ENCODE results near the gene ATP5PF.
"Not testable (repeated sequence)": the region's sequence is repeated elsewhere in the genome, so short reads cannot be mapped to it uniquely, and the experiment has no call there.

The ATP5PF gene

GRCh38 chr21:25721987-25722386, 12.7 kb downstream of the ATP5PF start:
- no peak for DNase-seq

- no peak for DNase-seq
These were observed 17.1 kb downstream of the ATP5PF start for GRCh38 chr21:25717491-25718147.

- not testable (repeated sequence) for DNase-seq
These were observed 20.6 kb downstream of the ATP5PF start for GRCh38 chr21:25714066-25714465.

GRCh38 chr21:25710550-25710949, 24.2 kb downstream of the ATP5PF start:
- no peak for DNase-seq

GRCh38 chr21:25709684-25710265, 24.9 kb downstream of the ATP5PF start:
- no peak for DNase-seq

GRCh38 chr21:25708467-25709065, 26.1 kb downstream of the ATP5PF start:
- DNase-seq = peak; percentile 23 to 74 (median 48)

- DNase-seq = no peak
These were observed 33.2 kb downstream of the ATP5PF start for GRCh38 chr21:25701529-25701928.

- peak in 1 of 3 experiments; percentile 13 for DNase-seq
These were observed 34.0 kb downstream of the ATP5PF start for GRCh38 chr21:25700741-25701140.

GRCh38 chr21:25695461-25695860, 39.2 kb downstream of the ATP5PF start:
- DNase-seq = not testable (repeated sequence)

- no peak for DNase-seq
These were observed 42.7 kb downstream of the ATP5PF start for GRCh38 chr21:25691976-25692375.

- DNase-seq = no peak
These were observed 45.5 kb downstream of the ATP5PF start for GRCh38 chr21:25689226-25689625.

- DNase-seq = no peak
These were observed 46.2 kb downstream of the ATP5PF start for GRCh38 chr21:25688275-25689155.

GRCh38 chr21:25687787-25688186, 46.9 kb downstream of the ATP5PF start:
- no peak for DNase-seq

- DNase-seq = no peak
These were observed 52.3 kb downstream of the ATP5PF start for GRCh38 chr21:25682382-25682781.

- DNase-seq = no peak
These were observed 58.3 kb downstream of the ATP5PF start for GRCh38 chr21:25676451-25676850.

Data from NCI-H1417 (cell line).